ENCODE measurements around the gene EIF2AK2.

Gene EIF2AK2

DNA sequence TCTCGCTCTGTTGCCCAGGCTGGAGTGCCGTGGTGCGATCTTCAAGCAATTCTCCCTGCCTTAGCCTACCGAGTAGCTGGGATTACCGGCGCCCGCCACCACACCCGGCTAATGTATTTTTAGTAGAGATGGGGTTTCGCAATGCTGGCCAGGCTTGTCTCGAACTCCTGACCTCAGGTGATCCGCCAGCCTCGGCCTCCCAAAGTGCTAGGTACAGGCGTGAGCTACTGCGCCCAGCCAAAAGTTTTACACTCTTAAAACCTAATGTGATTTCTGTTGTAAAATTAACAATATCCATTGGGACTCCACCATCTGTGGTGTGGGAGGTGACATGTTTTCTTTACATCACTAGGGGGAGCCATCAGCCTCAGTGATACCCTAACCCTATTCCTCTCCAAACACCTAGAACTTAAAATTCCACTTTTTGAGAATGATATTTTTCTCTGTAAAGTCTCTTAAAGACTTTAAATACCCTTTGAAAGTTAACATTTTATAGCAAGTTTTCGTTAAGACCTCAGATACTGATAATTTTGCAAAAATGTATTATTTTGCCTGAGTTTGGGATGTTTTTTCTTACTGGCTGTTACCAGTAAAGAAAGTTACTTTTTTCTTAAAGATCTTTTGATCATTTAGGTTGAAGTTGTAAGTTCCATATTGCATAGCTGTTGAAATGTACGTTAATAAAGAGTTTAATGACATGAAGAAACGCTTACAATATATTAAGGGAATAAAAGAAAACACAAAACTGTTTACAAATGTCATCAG, 11.6 kb upstream of the EIF2AK2 start:
- DNase-seq: no peak

GRCh38 chr2:37167636-37168180, 10.9 kb upstream of the EIF2AK2 start:
- DNase-seq: no peak

DNA sequence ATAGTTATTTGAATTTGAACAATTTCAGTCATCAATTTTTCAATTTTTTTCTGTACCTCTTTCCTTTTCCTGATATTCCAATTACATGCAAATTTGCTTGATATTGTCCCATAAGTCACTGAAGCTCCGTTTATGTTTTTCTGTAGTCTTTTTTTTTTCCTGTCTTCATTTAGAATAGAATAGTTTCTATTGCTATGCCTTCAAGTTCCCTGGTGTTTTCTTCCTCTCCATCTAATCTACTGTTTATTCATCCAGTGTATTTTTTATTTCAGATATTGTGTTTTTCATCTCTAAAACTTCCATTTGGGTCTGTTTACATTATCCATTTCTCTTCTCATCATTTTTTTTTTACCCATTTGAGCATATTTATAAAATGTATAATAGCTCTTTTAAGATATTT, 8.0 kb upstream of the EIF2AK2 start:
- DNase-seq: no peak

GRCh38 chr2:37156071-37156856, 516 bp downstream of the EIF2AK2 start:
- DNase-seq: no peak

- DNase-seq: no peak
These were observed 2.0 kb downstream of the EIF2AK2 start for GRCh38 chr2:37154785-37155184.

- no peak for DNase-seq
These were observed 3.6 kb downstream of the EIF2AK2 start for GRCh38 chr2:37153224-37153623.

- no peak for DNase-seq
These were observed 7.0 kb downstream of the EIF2AK2 start for GRCh38 chr2:37149626-37150322.

DNA sequence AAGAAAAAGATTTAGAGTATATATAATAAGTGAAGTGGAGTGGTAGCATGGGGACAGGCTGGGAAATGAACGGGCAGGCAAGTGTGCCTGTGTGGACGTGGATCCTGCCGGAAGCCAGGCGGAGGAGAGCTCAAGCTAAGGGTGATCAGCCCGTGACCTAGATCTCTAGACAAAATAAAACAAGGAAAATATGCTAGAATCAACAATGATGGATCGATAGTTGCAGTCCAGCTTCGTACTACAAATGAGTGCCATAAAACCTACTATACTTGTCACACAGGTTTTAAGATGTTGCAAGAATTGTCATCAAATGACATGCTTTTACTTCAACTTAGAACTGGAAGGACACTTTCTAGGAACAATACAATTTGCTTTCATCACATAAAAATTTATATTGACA, 8.5 kb downstream of the EIF2AK2 start:
- no peak for DNase-seq

DNA sequence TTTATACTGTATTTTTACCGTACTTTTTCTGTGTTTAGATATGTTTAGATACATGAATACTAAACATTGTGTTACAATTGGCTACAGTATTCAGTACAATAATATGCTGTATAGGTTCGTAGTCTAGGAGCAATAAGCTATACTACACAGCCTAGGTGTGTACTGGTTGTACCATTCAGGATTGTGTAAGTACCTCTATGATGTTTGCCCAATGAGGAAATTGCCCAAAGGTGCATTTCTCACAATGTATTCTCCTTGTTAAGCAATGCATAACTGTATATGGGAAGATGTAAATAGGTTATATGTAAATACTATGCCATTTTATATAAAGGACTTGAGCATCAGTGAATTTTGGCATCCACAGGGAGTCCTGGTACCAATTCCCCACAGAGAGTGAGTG, 10.7 kb downstream of the EIF2AK2 start:
- DNase-seq: no peak

GRCh38 chr2:37143974-37144373, 12.8 kb downstream of the EIF2AK2 start:
- no peak for DNase-seq

- DNase-seq: no peak
These were observed 14.2 kb downstream of the EIF2AK2 start for GRCh38 chr2:37142546-37142945.

- no peak for DNase-seq
These were observed 23.9 kb downstream of the EIF2AK2 start for GRCh38 chr2:37132914-37133313.

DNA sequence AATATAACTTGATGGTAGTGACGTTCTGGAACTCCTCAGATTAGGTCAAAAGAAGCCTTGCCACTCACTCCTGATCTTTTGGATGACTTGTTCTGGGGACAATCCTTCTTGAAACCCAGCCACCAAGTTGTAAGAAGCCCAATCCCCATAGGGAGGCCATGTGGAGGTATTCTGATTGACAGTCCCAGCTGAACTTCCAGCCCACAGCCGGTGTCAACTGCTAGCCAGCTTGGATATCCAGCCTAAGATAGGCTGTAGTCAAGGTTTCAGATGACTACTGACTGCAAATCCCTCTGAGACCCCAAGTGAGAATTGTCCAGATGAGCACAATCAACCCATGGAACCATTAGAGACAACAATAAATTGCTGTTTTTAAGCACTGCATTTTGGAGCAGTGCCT, 31.4 kb downstream of the EIF2AK2 start:
- no peak for DNase-seq

DNA sequence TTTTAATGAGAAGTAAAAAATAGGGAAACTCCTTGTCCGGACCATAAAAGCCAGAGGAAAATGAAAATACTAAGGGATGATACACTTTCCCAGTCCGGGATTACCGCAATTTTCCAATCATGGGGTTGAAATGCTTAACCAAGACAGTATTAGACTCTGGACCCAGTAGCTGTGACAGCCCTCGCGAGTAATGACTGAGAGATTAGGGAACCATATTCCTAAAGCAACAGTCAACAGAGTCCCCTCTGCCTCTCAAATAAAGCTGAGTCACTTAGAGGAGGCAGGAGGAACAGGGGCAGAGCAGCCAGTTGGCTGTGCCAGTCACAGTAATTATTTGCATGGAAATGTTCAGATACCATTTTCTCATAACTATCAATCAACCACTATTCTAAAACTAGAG, 37.6 kb downstream of the EIF2AK2 start:
- DNase-seq: no peak

DNA sequence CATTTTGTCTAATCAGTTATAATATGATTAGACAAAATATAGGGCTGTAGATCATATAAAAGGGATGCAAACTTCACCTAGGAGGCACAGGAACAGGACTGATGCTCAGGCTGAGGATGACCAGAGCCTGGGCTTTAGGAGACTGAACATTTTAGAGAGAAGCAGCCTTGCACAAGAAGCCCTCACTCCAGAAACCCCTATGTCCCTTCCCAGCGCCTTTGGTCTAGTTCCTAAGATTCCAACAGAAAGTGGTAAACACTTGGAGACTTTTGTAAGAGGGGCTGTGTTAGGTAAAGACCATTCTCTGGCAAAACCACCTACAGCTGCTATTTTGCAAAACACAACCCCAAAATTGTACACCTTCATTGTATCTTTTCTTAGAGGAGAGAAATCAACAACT, 39.2 kb downstream of the EIF2AK2 start:
- no peak for DNase-seq

DNA sequence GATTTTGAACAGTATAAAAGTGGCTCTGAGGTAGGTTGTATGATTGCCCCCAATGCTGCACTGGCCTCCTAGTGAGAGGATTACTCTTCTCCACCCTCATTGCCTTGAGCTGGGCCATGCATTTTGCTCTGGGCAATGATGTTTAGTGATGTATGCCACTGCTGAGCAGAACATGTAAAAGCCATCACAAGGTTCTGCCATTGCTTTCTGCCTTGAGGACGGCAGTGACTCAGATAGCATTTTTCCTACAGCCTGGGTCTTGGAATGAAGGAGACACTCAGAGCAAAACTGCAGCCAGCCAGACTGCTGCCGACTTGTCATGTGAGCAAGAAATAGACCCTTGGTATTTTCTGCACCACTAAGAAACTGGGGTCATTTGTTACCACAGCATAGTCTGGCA, 44.8 kb downstream of the EIF2AK2 start:
- no peak for DNase-seq

DNA sequence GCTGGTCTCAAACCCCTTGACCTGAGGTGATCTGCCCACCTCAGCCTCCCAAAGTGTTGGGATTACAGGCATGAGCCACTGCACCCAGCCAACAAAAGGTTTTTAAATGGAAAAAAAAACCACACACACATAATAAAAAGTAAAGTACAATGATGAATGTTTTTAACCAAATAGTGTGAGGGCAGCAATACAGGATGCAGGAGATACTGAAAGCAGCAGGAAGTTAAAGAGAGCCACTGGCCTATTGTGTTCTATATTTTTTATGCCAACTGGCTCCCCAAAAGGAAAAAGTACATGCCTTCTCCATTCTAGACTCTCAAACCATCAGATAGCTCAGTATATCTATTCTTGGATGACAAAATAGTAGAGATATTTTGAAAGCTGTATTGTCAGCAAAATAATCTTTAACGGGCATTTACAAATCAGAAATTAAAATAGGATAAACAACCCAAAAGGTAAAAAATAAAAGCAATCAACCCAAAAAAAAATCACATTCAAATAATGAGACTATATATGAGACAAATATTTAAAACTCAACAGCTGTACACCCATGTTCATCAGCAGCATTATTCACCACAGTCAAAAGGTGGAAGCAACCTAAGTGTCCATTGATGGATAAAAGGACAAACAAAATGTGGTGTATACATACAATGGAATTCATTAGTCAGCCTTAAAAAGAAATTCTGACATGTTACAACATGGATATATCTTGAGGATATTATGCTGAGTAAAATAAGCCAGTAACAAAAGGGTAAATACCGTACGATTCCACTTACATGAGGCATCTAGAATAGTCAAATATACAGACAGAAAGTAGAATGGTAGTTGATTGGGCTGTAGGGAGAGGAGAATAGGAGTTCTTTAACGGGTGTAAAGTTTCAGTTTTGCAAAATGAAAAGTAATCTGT, 46.2 kb downstream of the EIF2AK2 start:
- no peak for DNase-seq

DNA sequence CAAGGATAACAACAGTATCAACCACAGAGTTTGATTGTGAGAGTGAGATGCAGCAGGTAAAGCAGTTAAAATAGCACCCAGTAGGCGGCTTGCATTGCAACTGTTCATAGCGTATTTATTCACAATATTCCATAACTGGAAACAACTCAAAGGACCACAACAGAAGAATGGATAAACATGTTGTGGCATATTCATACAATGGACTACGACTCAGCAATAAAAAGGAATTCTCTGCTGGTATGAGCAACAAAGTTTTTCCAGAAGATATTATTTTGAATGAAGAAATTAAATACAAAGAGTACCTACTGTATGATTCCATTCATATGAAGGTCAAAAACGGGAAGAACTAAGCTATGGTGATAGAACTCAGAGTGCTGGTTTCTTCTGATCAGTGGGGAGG, 47.3 kb downstream of the EIF2AK2 start:
- no peak for DNase-seq

- DNase-seq: no peak
These were observed 51.6 kb downstream of the EIF2AK2 start for GRCh38 chr2:37105150-37105549.

DNA sequence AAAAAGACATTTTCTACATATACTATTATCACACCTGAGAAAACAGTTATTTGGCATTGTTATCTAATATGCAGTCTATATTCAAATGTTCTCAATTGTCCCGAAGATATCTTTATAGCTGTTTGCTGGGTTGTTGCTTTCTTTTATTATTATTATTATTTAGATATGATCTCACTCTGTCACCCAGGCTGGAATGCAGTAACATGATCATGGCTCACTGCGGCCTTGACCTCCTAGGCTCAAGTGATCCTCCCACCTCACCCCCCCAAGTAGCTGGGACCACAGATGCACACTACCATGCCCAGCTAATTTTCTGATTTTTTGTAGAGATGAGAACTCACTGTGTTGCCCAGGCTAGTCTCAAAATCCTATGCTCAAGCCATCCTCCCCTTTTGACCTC, 52.6 kb downstream of the EIF2AK2 start:
- no peak for DNase-seq

DNA sequence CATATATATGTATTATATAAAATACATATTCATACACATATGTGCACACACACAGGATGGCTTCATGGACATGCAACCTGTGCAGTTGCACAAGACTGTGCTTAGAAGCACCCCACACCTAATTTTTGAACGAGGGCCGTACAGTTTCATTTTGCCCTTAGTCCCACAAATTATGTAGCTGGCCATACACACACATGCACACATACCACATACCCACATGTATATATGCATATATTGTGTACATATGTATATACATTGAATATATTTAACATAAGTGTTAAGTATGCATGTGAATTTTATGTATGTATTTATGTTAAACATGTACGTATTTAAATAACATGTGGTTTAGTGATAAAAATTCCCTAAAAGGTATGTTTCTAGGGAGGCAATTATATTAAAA, 54.2 kb downstream of the EIF2AK2 start:
- DNase-seq: no peak

DNA sequence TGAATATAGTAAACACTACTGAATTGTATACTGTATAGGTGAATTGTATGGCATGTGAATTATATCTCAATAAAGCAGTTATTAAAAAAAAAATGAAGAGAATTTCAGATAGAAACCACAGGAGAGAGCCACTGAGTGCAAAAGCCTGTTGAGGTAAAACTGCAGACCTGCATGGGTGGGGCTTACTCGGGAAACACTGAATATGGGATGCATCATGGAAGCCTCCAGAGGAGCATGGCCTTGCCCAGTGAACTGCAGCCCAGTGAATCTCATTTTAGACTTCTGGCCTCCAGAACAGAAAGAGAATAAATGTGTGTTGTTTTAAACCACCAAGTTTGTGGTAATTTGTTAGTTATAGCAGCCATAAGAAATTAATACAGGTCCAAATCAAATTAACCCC, 56.7 kb downstream of the EIF2AK2 start:
- DNase-seq: no peak

Measured in activated effector memory CD4-positive, alpha-beta T cell treated with anti-CD3 and anti-CD28 coated beads, Interleukin-2, amount 50 U/mL, for 16 hours (primary cell).